Ascending aorta (tissue), 2 donors: Measurements from ENCODE around the gene SLC2A10. TPM values are rescaled to one million over a fixed set of nuclear protein-coding genes. Genes with fewer than 3 reads are reported as not detected.

Source experiments
- DNase-seq, 2 donors: peaks; one replicate each; pipeline ENCODE4 v3.0.0-alpha.2; 2019; ENCODE audit warnings: low spot score in 2 of 2
- H3K27ac ChIP-seq, 2 donors: fragments of 200-600 bp; sonication (generic); one replicate each; pipeline ENCODE4 v1.5.1; 2016 to 2017; ENCODE audit warnings: mild to moderate bottlenecking in 1 of 2
- H3K27me3 ChIP-seq: fragments of 200-600 bp; sonication (generic); one replicate; pipeline ENCODE4 v1.5.1; 2017
- H3K36me3 ChIP-seq, 2 donors: fragments of 200-600 bp; sonication (generic); one replicate each; pipeline ENCODE4 v1.5.1; 2016
- H3K4me1 ChIP-seq, 2 donors: fragments of 200-600 bp; sonication (generic); one replicate each; pipeline ENCODE4 v1.5.1; 2016 to 2017; ENCODE audit warnings: mild to moderate bottlenecking in 1 of 2
- H3K4me3 ChIP-seq, 2 donors: fragments of 200-600 bp; sonication (generic); one replicate each; pipeline ENCODE4 v1.5.1; 2016 to 2017; ENCODE audit warnings: mild to moderate bottlenecking in 1 of 2
- H3K9me3 ChIP-seq, 2 donors: fragments of 200-600 bp; sonication (generic); one replicate each; pipeline ENCODE4 v1.5.1; 2016
- CTCF ChIP-seq, 3 experiments: fragments of 200-600 bp in 2 of 3; fragments of 450-650 bp in 1 of 3; sonication (generic) in 2 of 3; IDR thresholded peaks; one replicate each; pipeline ENCODE4 v1.5.1; 2016 to 2019; ENCODE audit warnings: antibody characterized with exemption in 3 of 3, mild to moderate bottlenecking in 1 of 3, moderate library complexity in 1 of 3
- intact Hi-C: fragments of 100-400 bp; cut with DNase I; formaldehyde crosslinking; loops from one replicate; pipeline ENCODE4 v1.15.1; 2023
- total RNA-seq: library from RNA; depleted of rRNA; stranded (reverse); fragments of >200 nt; gene quantifications from one replicate; pipeline ENCODE4 v1.1.0, GENCODE V29; 2016

SLC2A10 gene
- total RNA-seq, 1 donor from 2014 or later: 13.1 TPM

GRCh38 chr20:46698788-46699187, 10.7 kb upstream of the SLC2A10 start:
- Histone ChIP-seq H3K4me1 (no peaks in the 10 kb centered on the region), H3K27me3 (no peaks in the 10 kb centered on the region), H3K4me3 (no peak overlapping the region), H3K27ac (no peak overlapping the region), H3K36me3 (no peaks in the 10 kb centered on the region), H3K9me3 (no peaks in the 10 kb centered on the region)
- intact Hi-C loops: no loop called here
- DNase-seq: no peak
- no peak for TF ChIP-seq CTCF (IDR thresholded peaks at IDR 0.05)

- Histone ChIP-seq H3K27me3 (no peaks in the 10 kb centered on the region), H3K27ac (no peak overlapping the region), H3K4me1 (no peaks in the 10 kb centered on the region), H3K36me3 (no peaks in the 10 kb centered on the region), H3K9me3 (no peaks in the 10 kb centered on the region), H3K4me3 (no peak overlapping the region)
- DNase-seq: no peak
- intact Hi-C loops: no loop called here
- TF ChIP-seq CTCF (IDR thresholded peaks at IDR 0.05): peak in 1 of 3 experiments; percentile 19
Measured at GRCh38 chr20:46699651-46700359, 9.6 kb upstream of the SLC2A10 start.

DNA sequence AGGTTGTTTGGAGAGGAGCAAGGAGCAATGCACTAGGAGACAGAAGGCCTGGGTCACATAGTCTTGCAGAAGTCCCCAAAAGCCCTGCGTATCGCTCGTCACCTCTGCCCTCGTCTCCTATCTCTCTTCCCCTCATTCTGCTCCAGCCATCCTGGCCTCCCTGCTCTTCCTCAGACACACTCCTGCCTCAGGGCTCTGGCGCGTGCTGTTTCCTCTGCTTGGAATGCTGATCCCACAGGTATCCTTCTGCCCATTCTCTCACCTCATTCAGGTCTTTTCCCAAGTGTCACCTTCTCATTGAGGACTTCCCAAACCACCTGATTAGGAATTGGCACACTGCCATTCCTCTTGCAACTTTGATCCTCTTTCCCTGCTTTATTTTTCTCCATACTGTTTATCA, 9.0 kb upstream of the SLC2A10 start:
- DNase-seq: no peak
- no peaks in the 10 kb centered on the region for H3K4me1 ChIP-seq
- H3K4me3 ChIP-seq: no peak overlapping the region
- no peaks in the 10 kb centered on the region for H3K9me3 ChIP-seq
- intact Hi-C loops: no loop called here
- no peaks in the 10 kb centered on the region for H3K27me3 ChIP-seq
- no peak for TF ChIP-seq CTCF (IDR thresholded peaks at IDR 0.05)
- H3K27ac ChIP-seq: no peak overlapping the region
- H3K36me3 ChIP-seq: no peaks in the 10 kb centered on the region

- no peak overlapping the region for H3K27ac ChIP-seq
- no peaks in the 10 kb centered on the region for H3K36me3 ChIP-seq
- H3K4me3 ChIP-seq: no peak overlapping the region
- no peaks in the 10 kb centered on the region for H3K27me3 ChIP-seq
- H3K9me3 ChIP-seq: no peaks in the 10 kb centered on the region
- no peak for DNase-seq
- TF ChIP-seq CTCF (IDR thresholded peaks at IDR 0.05): no peak
- H3K4me1 ChIP-seq: no peaks in the 10 kb centered on the region
- intact Hi-C loops: no loop called here
Measured at GRCh38 chr20:46701057-46701456, 8.4 kb upstream of the SLC2A10 start.

DNA sequence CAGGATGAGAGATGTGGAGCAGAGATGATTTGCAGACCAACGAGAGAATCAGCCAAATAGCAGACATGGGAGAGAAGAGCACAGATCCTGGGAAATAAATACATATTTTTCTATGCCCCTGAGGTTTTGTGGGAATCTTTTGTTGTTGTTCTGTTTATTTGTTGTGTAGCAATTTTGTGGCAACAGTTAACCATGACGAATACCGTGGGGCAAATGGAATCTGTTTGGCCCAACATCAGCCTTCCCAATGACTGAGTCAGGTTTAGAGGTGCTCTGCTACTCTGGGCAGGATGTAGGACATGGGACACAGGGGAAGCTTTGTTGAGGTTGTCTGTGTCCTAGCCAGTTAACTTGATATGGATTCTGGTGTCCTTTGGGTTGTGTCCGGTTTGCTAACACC, 7.9 kb upstream of the SLC2A10 start:
- Histone ChIP-seq H3K4me3 (no peak overlapping the region), H3K4me1 (no peaks in the 10 kb centered on the region), H3K36me3 (no peaks in the 10 kb centered on the region), H3K9me3 (no peaks in the 10 kb centered on the region), H3K27me3 (no peaks in the 10 kb centered on the region), H3K27ac (no peak overlapping the region)
- intact Hi-C loops: no loop called here
- no peak for DNase-seq
- no peak for TF ChIP-seq CTCF (IDR thresholded peaks at IDR 0.05)

DNA sequence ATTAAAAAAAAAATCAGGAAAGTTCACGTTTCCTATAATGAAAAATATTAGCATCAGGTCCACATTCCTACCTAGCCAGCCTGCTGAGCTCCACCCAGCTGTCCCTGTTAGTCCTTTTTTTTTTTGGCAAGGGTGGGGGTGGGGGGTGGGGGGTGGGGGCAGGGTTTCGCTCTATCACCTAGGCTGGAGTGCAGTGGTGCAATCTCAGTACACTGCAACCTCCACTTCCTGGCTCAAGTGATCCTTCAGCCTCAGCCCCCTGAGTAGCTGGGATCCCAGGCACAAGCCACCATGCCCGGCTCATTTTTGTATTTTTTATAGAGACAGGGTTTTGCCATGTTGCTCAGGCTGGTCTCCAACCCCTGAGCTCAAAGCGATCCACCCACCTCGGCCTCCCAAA, 7.5 kb upstream of the SLC2A10 start:
- Histone ChIP-seq H3K27ac (no peak overlapping the region), H3K27me3 (no peaks in the 10 kb centered on the region), H3K4me3 (no peak overlapping the region), H3K4me1 (no peaks in the 10 kb centered on the region), H3K9me3 (no peaks in the 10 kb centered on the region), H3K36me3 (no peaks in the 10 kb centered on the region)
- TF ChIP-seq CTCF (IDR thresholded peaks at IDR 0.05): no peak
- no peak for DNase-seq
- intact Hi-C loops: no loop called here
